Thoracic aorta (tissue), 2 donors: ENCODE data around the gene MYL6. TPM values are rescaled to one million over a fixed set of nuclear protein-coding genes. Genes with fewer than 3 reads are reported as not detected.
A peak's percentile ranks its signal among the peaks of the same experiment; 100 is the strongest.

Experiments used
- ATAC-seq: fragments of 150-250 bp; one replicate; pipeline ENCODE4 v1.8.0; 2017; ENCODE audit warnings: low read depth; ENCODE audit not compliant: insufficient number of reproducible peaks, low FRiP score
- DNase-seq: peaks from one replicate; pipeline ENCODE4 v3.0.0-alpha.2; 2020; ENCODE audit warnings: low spot score
- H3K27ac ChIP-seq, 2 donors: fragments of 200-600 bp; sonication (generic); 1 replicate in 1 of 2; 2 replicates in 1 of 2; pipeline ENCODE4 v1.5.1; 2016; ENCODE audit warnings: mild to moderate bottlenecking in 2 of 2, moderate library complexity in 2 of 2
- H3K27me3 ChIP-seq: fragments of 200-600 bp; sonication (generic); replicated peaks from 2 replicates; pipeline ENCODE4 v1.6.0; 2016; ENCODE audit warnings: mild to moderate bottlenecking; ENCODE audit not compliant: insufficient read depth
- H3K36me3 ChIP-seq: fragments of 200-600 bp; sonication (generic); one replicate; pipeline ENCODE4 v1.5.1; 2016
- H3K4me1 ChIP-seq, 2 donors: fragments of 200-600 bp; sonication (generic); 1 replicate in 1 of 2; 2 replicates in 1 of 2; pipeline versions ENCODE4 v1.5.1 to v1.6.0; 2016; ENCODE audit warnings: low read depth in 2 of 2, mild to moderate bottlenecking in 1 of 2; ENCODE audit not compliant: control insufficient read depth in 1 of 2
- H3K4me3 ChIP-seq: fragments of 200-600 bp; sonication (generic); 2 replicates; pipeline ENCODE4 v1.5.1; 2016; ENCODE audit warnings: mild to moderate bottlenecking
- H3K9me3 ChIP-seq: fragments of 200-600 bp; sonication (generic); 2 replicates; pipeline ENCODE4 v1.5.1; 2016
- CTCF ChIP-seq: fragments of 200-600 bp; sonication (generic); IDR thresholded peaks from one replicate; pipeline ENCODE4 v1.5.1; 2019; ENCODE audit warnings: antibody characterized with exemption
- total RNA-seq, 2 donors: library from RNA; depleted of rRNA; stranded (reverse); fragments of >200 nt; gene quantifications; one replicate each; pipeline versions ENCODE4 v1.1.0 to v1.2.3, GENCODE V29; 2016

MYL6 gene
- total RNA-seq, 2 donors from 2014 or later, result 1,762 to 3,064 TPM

- ATAC-seq (no peak), DNase-seq (no peak)
- Histone ChIP-seq H3K27ac (peak overlapping the region in 1 of 2 donors; percentile 12), H3K4me1 (no peaks in the 10 kb centered on the region), H3K27me3 (no peaks in the 10 kb centered on the region), H3K4me3 (no peak overlapping the region), H3K9me3 (no peaks in the 10 kb centered on the region), H3K36me3 (peaks cover 55% of the 10 kb centered on the region)
- TF ChIP-seq CTCF, result no peak
These were observed 47.3 kb downstream of the MYL6 start for GRCh38 chr12:56205445-56205844.

GRCh38 chr12:56206452-56207166 lies 48.5 kb downstream of the MYL6 start:
- no peak for ATAC-seq
- no peaks in the 10 kb centered on the region for H3K4me1 ChIP-seq
- peaks cover 64% of the 10 kb centered on the region for H3K36me3 ChIP-seq
- no peak for DNase-seq
- H3K9me3 ChIP-seq, result no peaks in the 10 kb centered on the region
- TF ChIP-seq CTCF, result peak; percentile 58
- no peaks in the 10 kb centered on the region for H3K27me3 ChIP-seq
- H3K27ac ChIP-seq, result no peak overlapping the region
- H3K4me3 ChIP-seq, result no peak overlapping the region

GRCh38 chr12:56208006-56208405 lies 49.8 kb downstream of the MYL6 start:
- H3K36me3 ChIP-seq, result peaks cover 78% of the 10 kb centered on the region
- no peak for TF ChIP-seq CTCF
- no peak for ATAC-seq

More at GRCh38 chr12:56208006-56208405, 49.8 kb downstream of the MYL6 start:
- DNase-seq, result no peak
- H3K4me3 ChIP-seq, result no peak overlapping the region
- H3K27ac ChIP-seq, result no peak overlapping the region
- no peaks in the 10 kb centered on the region for H3K4me1 ChIP-seq
- H3K27me3 ChIP-seq, result no peaks in the 10 kb centered on the region
- H3K9me3 ChIP-seq, result no peaks in the 10 kb centered on the region

Other genes starting within 250 kb of the MYL6 start
- gene PYM1, start 230.5 kb upstream of the MYL6 start, total RNA-seq, result 10 to 100 TPM; 19.0 to 31.6 TPM
- 100 to 1,000 TPM in 1 of 2 donors, 10 to 100 TPM in 1; 72.8 to 104 TPM for gene DGKA, start 227.2 kb upstream of the MYL6 start, total RNA-seq
- under 1 TPM in 1 of 2 donors, not detected in 1; 0.99 TPM for gene PMEL, start 192.3 kb upstream of the MYL6 start, total RNA-seq
- 10 to 100 TPM; 18.0 to 32.5 TPM for gene CDK2, start 191.5 kb upstream of the MYL6 start, total RNA-seq
- gene RAB5B, start 184.3 kb upstream of the MYL6 start, total RNA-seq, result 10 to 100 TPM; 70.3 to 89.2 TPM
- gene SUOX, start 161.1 kb upstream of the MYL6 start, total RNA-seq, result 10 to 100 TPM; 17.6 to 20.6 TPM
- 1 to 10 TPM; 4.5 to 7.6 TPM for gene IKZF4, start 137.3 kb upstream of the MYL6 start, total RNA-seq
- gene RPS26, start 116.4 kb upstream of the MYL6 start, total RNA-seq, result 1,000 to 10,000 TPM in 1 of 2 donors, 100 to 1,000 TPM in 1; 103 to 1,114 TPM
- 1 to 10 TPM; 1.1 to 3.2 TPM for gene ERBB3, start 78.2 kb upstream of the MYL6 start, total RNA-seq
- 100 to 1,000 TPM in 1 of 2 donors, 10 to 100 TPM in 1; 53.2 to 111 TPM for gene PA2G4, start 53.8 kb upstream of the MYL6 start, total RNA-seq
- 1,000 to 10,000 TPM in 1 of 2 donors, 100 to 1,000 TPM in 1; 923 to 1,490 TPM for gene RPL41, start 41.7 kb upstream of the MYL6 start, total RNA-seq
- 1 to 10 TPM; 4.1 to 7.1 TPM for gene ZC3H10, start 40.1 kb upstream of the MYL6 start, total RNA-seq
- gene ESYT1, start 30.1 kb upstream of the MYL6 start, total RNA-seq, result 100 to 1,000 TPM; 113 to 128 TPM
- gene MYL6B, start 5.8 kb upstream of the MYL6 start, total RNA-seq, result 10 to 100 TPM; 17.1 to 19.1 TPM
- gene SMARCC2, start 31.1 kb downstream of the MYL6 start, total RNA-seq, result 100 to 1,000 TPM in 1 of 2 donors, 10 to 100 TPM in 1; 68.6 to 109 TPM
- gene RNF41, start 63.6 kb downstream of the MYL6 start, total RNA-seq, result 10 to 100 TPM; 66.6 to 76.5 TPM
- gene NABP2, start 66.0 kb downstream of the MYL6 start, total RNA-seq, result 10 to 100 TPM in 1 of 2 donors, 1 to 10 TPM in 1; 8.7 to 17.2 TPM
- not detected for gene SLC39A5, start 71.7 kb downstream of the MYL6 start, total RNA-seq
- gene ANKRD52, start 100.0 kb downstream of the MYL6 start, total RNA-seq, result 10 to 100 TPM; 30.9 to 36.3 TPM
- 10 to 100 TPM; 14.6 to 26.3 TPM for gene COQ10A, start 108.6 kb downstream of the MYL6 start, total RNA-seq
- 100 to 1,000 TPM; 120 to 143 TPM for gene CS, start 142.0 kb downstream of the MYL6 start, total RNA-seq
- 10 to 100 TPM; 72.0 to 85.1 TPM for gene CNPY2, start 157.6 kb downstream of the MYL6 start, total RNA-seq
- gene PAN2, start 175.6 kb downstream of the MYL6 start, total RNA-seq, result 10 to 100 TPM; 39.8 to 42.7 TPM
- not detected for gene IL23A, start 180.5 kb downstream of the MYL6 start, total RNA-seq
- 100 to 1,000 TPM; 161 to 192 TPM for gene STAT2, start 201.7 kb downstream of the MYL6 start, total RNA-seq
- gene APOF, start 204.5 kb downstream of the MYL6 start, total RNA-seq, result not detected